ENCODE results near the gene UBE3A.

UBE3A gene

GRCh38 chr15:25408428-25408827, 30.4 kb downstream of the UBE3A start:
- no peaks in the 10 kb centered on the region for H3K79me1 ChIP-seq (ENCODE audit: low read depth, low read length)
- no peaks in the 10 kb centered on the region for H3K4me1 ChIP-seq (ENCODE audit: control insufficient read depth in 2 of 2, insufficient read depth in 1 of 2, low read depth in 1 of 2, low read length in 2 of 2)
- H2BK12ac ChIP-seq (ENCODE audit: low read length), result no peak overlapping the region
- WGBS, 2 donors (ENCODE audit: extremely low coverage in 2 of 2, insufficient read length in 2 of 2, insufficient replicate concordance in 1 of 2), result no CpG with 5 or more reads among the region's 2 CpGs
- H3K23ac ChIP-seq (ENCODE audit: low read depth, low read length, poor library complexity), result no peak overlapping the region
- H4K91ac ChIP-seq (ENCODE audit: low read depth, low read length, poor library complexity), result no peak overlapping the region
- H3K14ac ChIP-seq (ENCODE audit: low read length), result no peak overlapping the region
- no peak overlapping the region for H2BK5ac ChIP-seq (ENCODE audit: low read length)
- H2AFZ ChIP-seq (ENCODE audit: low read length), result no peak overlapping the region
- H3K4ac ChIP-seq (ENCODE audit: low read length), result no peak overlapping the region
- H2BK15ac ChIP-seq (ENCODE audit: low read length), result no peak overlapping the region
- no peak overlapping the region for H2AK5ac ChIP-seq (ENCODE audit: low read depth, low read length)
- no peak overlapping the region for H3K4me2 ChIP-seq (ENCODE audit: insufficient read depth, low read length, poor library complexity, severe bottlenecking)
- H3K4me3 ChIP-seq (ENCODE audit: low read length in 2 of 2), result no peak overlapping the region
- H3K36me3 ChIP-seq (replicated peaks in 1 of 2; ENCODE audit: control insufficient read depth in 2 of 2, insufficient read depth in 2 of 2, low read length in 2 of 2), result peaks cover 2 to 58% of the 10 kb centered on the region in 2 donors
- no peak overlapping the region for H4K8ac ChIP-seq (ENCODE audit: low read depth, low read length)
- peaks cover 0 to 7% of the 10 kb centered on the region in 2 donors for H3K9me3 ChIP-seq (replicated peaks in 1 of 2; ENCODE audit: control insufficient read depth in 2 of 2, insufficient read depth in 1 of 2, low read depth in 1 of 2, low read length in 2 of 2)
- H3K9ac ChIP-seq (ENCODE audit: low read depth, low read length, poor library complexity), result no peak overlapping the region
- no peak overlapping the region for H3K27ac ChIP-seq (replicated peaks; ENCODE audit: low read length)
- H3K18ac ChIP-seq (ENCODE audit: low read length), result no peak overlapping the region
- no peak for DNase-seq (ENCODE audit: low spot score)
- H2BK120ac ChIP-seq (ENCODE audit: low read depth, low read length), result no peak overlapping the region
- no peaks in the 10 kb centered on the region for H3K27me3 ChIP-seq (ENCODE audit: control insufficient read depth in 3 of 3, insufficient read depth in 3 of 3, low read depth in 1 of 3, low read length in 3 of 3)

- no CpG with 5 or more reads among the region's 4 CpGs for WGBS, 2 donors (ENCODE audit: extremely low coverage in 2 of 2, insufficient read length in 2 of 2, insufficient replicate concordance in 1 of 2)
- H2BK15ac ChIP-seq (ENCODE audit: low read length), result no peak overlapping the region
These were observed 30.9 kb downstream of the UBE3A start for GRCh38 chr15:25407950-25408349.

GRCh38 chr15:25406846-25407245, 32.0 kb downstream of the UBE3A start:
- Histone ChIP-seq H3K9me3 (replicated peaks in 1 of 2; ENCODE audit: control insufficient read depth in 2 of 2, insufficient read depth in 1 of 2, low read depth in 1 of 2, low read length in 2 of 2) (peaks cover 7 to 15% of the 10 kb centered on the region in 2 donors), H3K4me3 (ENCODE audit: low read length in 2 of 2) (no peak overlapping the region)

More at GRCh38 chr15:25407950-25408349, 30.9 kb downstream of the UBE3A start:
- Histone ChIP-seq H3K36me3 (replicated peaks in 1 of 2; ENCODE audit: control insufficient read depth in 2 of 2, insufficient read depth in 2 of 2, low read length in 2 of 2) (peaks cover 2 to 63% of the 10 kb centered on the region in 2 donors), H3K27me3 (ENCODE audit: control insufficient read depth in 3 of 3, insufficient read depth in 3 of 3, low read depth in 1 of 3, low read length in 3 of 3) (no peaks in the 10 kb centered on the region), H2BK5ac (ENCODE audit: low read length) (no peak overlapping the region), H4K91ac (ENCODE audit: low read depth, low read length, poor library complexity) (no peak overlapping the region), H3K4ac (ENCODE audit: low read length) (no peak overlapping the region), H3K4me3 (ENCODE audit: low read length in 2 of 2) (no peak overlapping the region), H4K8ac (ENCODE audit: low read depth, low read length) (no peak overlapping the region), H2BK12ac (ENCODE audit: low read length) (no peak overlapping the region), H3K14ac (ENCODE audit: low read length) (no peak overlapping the region), H3K23ac (ENCODE audit: low read depth, low read length, poor library complexity) (no peak overlapping the region), H3K27ac (replicated peaks; ENCODE audit: low read length) (no peak overlapping the region), H2AFZ (ENCODE audit: low read length) (no peak overlapping the region), H2AK5ac (ENCODE audit: low read depth, low read length) (no peak overlapping the region), H3K4me1 (ENCODE audit: control insufficient read depth in 2 of 2, insufficient read depth in 1 of 2, low read depth in 1 of 2, low read length in 2 of 2) (no peaks in the 10 kb centered on the region), H3K18ac (ENCODE audit: low read length) (no peak overlapping the region), H3K9me3 (replicated peaks in 1 of 2; ENCODE audit: control insufficient read depth in 2 of 2, insufficient read depth in 1 of 2, low read depth in 1 of 2, low read length in 2 of 2) (peaks cover 0 to 10% of the 10 kb centered on the region in 2 donors), H2BK120ac (ENCODE audit: low read depth, low read length) (no peak overlapping the region), H3K9ac (ENCODE audit: low read depth, low read length, poor library complexity) (no peak overlapping the region), H3K79me1 (ENCODE audit: low read depth, low read length) (no peaks in the 10 kb centered on the region), H3K4me2 (ENCODE audit: insufficient read depth, low read length, poor library complexity, severe bottlenecking) (no peak overlapping the region)
- no peak for DNase-seq (ENCODE audit: low spot score)

GRCh38 chr15:25406261-25406660, 32.6 kb downstream of the UBE3A start:
- H3K14ac ChIP-seq (ENCODE audit: low read length), result no peak overlapping the region
- DNase-seq (ENCODE audit: low spot score), result no peak

More at GRCh38 chr15:25406846-25407245, 32.0 kb downstream of the UBE3A start:
- H3K23ac ChIP-seq (ENCODE audit: low read depth, low read length, poor library complexity), result no peak overlapping the region
- H2BK12ac ChIP-seq (ENCODE audit: low read length), result no peak overlapping the region
- peaks cover 9 to 74% of the 10 kb centered on the region in 2 donors for H3K36me3 ChIP-seq (replicated peaks in 1 of 2; ENCODE audit: control insufficient read depth in 2 of 2, insufficient read depth in 2 of 2, low read length in 2 of 2)
- no peak overlapping the region for H3K4me2 ChIP-seq (ENCODE audit: insufficient read depth, low read length, poor library complexity, severe bottlenecking)
- H3K27me3 ChIP-seq (ENCODE audit: control insufficient read depth in 3 of 3, insufficient read depth in 3 of 3, low read depth in 1 of 3, low read length in 3 of 3), result no peaks in the 10 kb centered on the region
- no peak overlapping the region for H3K14ac ChIP-seq (ENCODE audit: low read length)
- no peak for DNase-seq (ENCODE audit: low spot score)
- no peaks in the 10 kb centered on the region for H3K4me1 ChIP-seq (ENCODE audit: control insufficient read depth in 2 of 2, insufficient read depth in 1 of 2, low read depth in 1 of 2, low read length in 2 of 2)
- H2BK5ac ChIP-seq (ENCODE audit: low read length), result no peak overlapping the region
- H2AK5ac ChIP-seq (ENCODE audit: low read depth, low read length), result no peak overlapping the region
- H3K18ac ChIP-seq (ENCODE audit: low read length), result no peak overlapping the region
- H2BK120ac ChIP-seq (ENCODE audit: low read depth, low read length), result no peak overlapping the region
- peaks cover 2% of the 10 kb centered on the region for H3K79me1 ChIP-seq (ENCODE audit: low read depth, low read length)
- WGBS, 2 donors (ENCODE audit: extremely low coverage in 2 of 2, insufficient read length in 2 of 2, insufficient replicate concordance in 1 of 2), result no CpG with 5 or more reads among the region's 1 CpG
- no peak overlapping the region for H4K8ac ChIP-seq (ENCODE audit: low read depth, low read length)
- no peak overlapping the region for H4K91ac ChIP-seq (ENCODE audit: low read depth, low read length, poor library complexity)
- no peak overlapping the region for H2BK15ac ChIP-seq (ENCODE audit: low read length)
- H3K4ac ChIP-seq (ENCODE audit: low read length), result no peak overlapping the region
- no peak overlapping the region for H2AFZ ChIP-seq (ENCODE audit: low read length)
- no peak overlapping the region for H3K27ac ChIP-seq (replicated peaks; ENCODE audit: low read length)
- no peak overlapping the region for H3K9ac ChIP-seq (ENCODE audit: low read depth, low read length, poor library complexity)

More at GRCh38 chr15:25406261-25406660, 32.6 kb downstream of the UBE3A start:
- peaks cover 7 to 21% of the 10 kb centered on the region in 2 donors for H3K9me3 ChIP-seq (replicated peaks in 1 of 2; ENCODE audit: control insufficient read depth in 2 of 2, insufficient read depth in 1 of 2, low read depth in 1 of 2, low read length in 2 of 2)
- no peak overlapping the region for H3K27ac ChIP-seq (replicated peaks; ENCODE audit: low read length)
- H3K4me1 ChIP-seq (ENCODE audit: control insufficient read depth in 2 of 2, insufficient read depth in 1 of 2, low read depth in 1 of 2, low read length in 2 of 2), result no peaks in the 10 kb centered on the region
- peaks cover 2% of the 10 kb centered on the region for H3K79me1 ChIP-seq (ENCODE audit: low read depth, low read length)
- no peak overlapping the region for H3K4me2 ChIP-seq (ENCODE audit: insufficient read depth, low read length, poor library complexity, severe bottlenecking)
- H3K9ac ChIP-seq (ENCODE audit: low read depth, low read length, poor library complexity), result no peak overlapping the region
- no peak overlapping the region for H4K91ac ChIP-seq (ENCODE audit: low read depth, low read length, poor library complexity)
- H3K4me3 ChIP-seq (ENCODE audit: low read length in 2 of 2), result no peak overlapping the region
- no peak overlapping the region for H4K8ac ChIP-seq (ENCODE audit: low read depth, low read length)
- H3K18ac ChIP-seq (ENCODE audit: low read length), result no peak overlapping the region
- no peak overlapping the region for H2BK120ac ChIP-seq (ENCODE audit: low read depth, low read length)
- no peak overlapping the region for H3K4ac ChIP-seq (ENCODE audit: low read length)
- H3K36me3 ChIP-seq (replicated peaks in 1 of 2; ENCODE audit: control insufficient read depth in 2 of 2, insufficient read depth in 2 of 2, low read length in 2 of 2), result peaks cover 9 to 80% of the 10 kb centered on the region in 2 donors
- no CpG with 5 or more reads among the region's 1 CpG for WGBS, 2 donors (ENCODE audit: extremely low coverage in 2 of 2, insufficient read length in 2 of 2, insufficient replicate concordance in 1 of 2)
- no peak overlapping the region for H2AK5ac ChIP-seq (ENCODE audit: low read depth, low read length)
- H3K23ac ChIP-seq (ENCODE audit: low read depth, low read length, poor library complexity), result no peak overlapping the region
- no peak overlapping the region for H2AFZ ChIP-seq (ENCODE audit: low read length)
- no peak overlapping the region for H2BK12ac ChIP-seq (ENCODE audit: low read length)
- H3K27me3 ChIP-seq (ENCODE audit: control insufficient read depth in 3 of 3, insufficient read depth in 3 of 3, low read depth in 1 of 3, low read length in 3 of 3), result no peaks in the 10 kb centered on the region
- no peak overlapping the region for H2BK5ac ChIP-seq (ENCODE audit: low read length)
- H2BK15ac ChIP-seq (ENCODE audit: low read length), result no peak overlapping the region

Measured in neuronal stem cell (in vitro differentiated cells).